ENCODE measurements around the gene TGM5.

- TF ChIP-seq CTCF (IDR thresholded peaks at IDR 0.05), result no peak
- no peak for TF ChIP-seq EP300 (IDR thresholded peaks at IDR 0.05)
Measured at GRCh38 chr15:43221422-43221821, 45.3 kb downstream of the TGM5 start.

All from stomach (tissue), 4 donors.